ENCODE results near the gene SPOCD1.

SPOCD1 gene

DNA sequence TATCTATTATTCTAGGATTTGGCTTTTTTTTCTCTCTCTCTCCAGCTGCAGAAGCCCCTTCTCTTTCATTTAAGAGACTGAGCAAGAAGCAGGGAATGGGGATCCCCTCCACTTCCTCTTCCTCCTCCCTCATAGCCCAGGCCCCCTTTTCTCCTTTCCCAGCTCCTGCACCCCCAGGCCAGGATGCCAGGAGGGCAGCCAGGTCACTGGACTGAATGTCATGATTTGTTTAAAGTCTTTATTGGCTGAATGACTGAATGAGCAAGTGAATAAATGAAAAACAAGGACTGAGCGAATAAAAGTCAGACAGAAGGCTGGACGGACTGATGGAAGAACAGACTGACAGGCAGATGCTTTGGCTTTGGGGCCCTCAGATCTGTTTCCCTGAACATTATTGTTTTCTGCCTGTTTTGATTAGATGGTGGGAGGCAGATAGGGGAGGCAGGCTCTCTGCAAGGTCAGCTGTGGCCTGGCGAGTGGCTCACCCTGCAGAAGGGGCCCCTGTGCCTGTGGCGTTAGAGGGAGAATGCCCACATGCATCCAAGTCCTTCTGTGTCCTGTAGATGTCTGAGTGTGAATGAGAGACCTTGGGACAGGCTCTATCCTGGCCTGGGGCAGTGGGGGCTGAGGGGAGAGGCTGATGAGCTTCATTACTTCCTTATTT, 31.3 kb downstream of the SPOCD1 start:
- DNase-seq (ENCODE audit: low read depth): no peak
- H3K4me3 ChIP-seq (ENCODE audit: low read depth, low read length): no peak overlapping the region
- no peak for TF ChIP-seq POLR2A (IDR thresholded peaks at IDR 0.05; ENCODE audit: extremely low read depth, insufficient read length)
- TF ChIP-seq, protein P1, sequence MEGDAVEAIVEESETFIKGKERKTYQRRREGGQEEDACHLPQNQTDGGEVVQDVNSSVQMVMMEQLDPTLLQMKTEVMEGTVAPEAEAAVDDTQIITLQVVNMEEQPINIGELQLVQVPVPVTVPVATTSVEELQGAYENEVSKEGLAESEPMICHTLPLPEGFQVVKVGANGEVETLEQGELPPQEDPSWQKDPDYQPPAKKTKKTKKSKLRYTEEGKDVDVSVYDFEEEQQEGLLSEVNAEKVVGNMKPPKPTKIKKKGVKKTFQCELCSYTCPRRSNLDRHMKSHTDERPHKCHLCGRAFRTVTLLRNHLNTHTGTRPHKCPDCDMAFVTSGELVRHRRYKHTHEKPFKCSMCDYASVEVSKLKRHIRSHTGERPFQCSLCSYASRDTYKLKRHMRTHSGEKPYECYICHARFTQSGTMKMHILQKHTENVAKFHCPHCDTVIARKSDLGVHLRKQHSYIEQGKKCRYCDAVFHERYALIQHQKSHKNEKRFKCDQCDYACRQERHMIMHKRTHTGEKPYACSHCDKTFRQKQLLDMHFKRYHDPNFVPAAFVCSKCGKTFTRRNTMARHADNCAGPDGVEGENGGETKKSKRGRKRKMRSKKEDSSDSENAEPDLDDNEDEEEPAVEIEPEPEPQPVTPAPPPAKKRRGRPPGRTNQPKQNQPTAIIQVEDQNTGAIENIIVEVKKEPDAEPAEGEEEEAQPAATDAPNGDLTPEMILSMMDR (IDR thresholded peaks at IDR 0.05; ENCODE audit: low read depth, low read length): no peak
- no peak for TF ChIP-seq MYC (IDR thresholded peaks at IDR 0.05; ENCODE audit: low read depth, low read length)

DNA sequence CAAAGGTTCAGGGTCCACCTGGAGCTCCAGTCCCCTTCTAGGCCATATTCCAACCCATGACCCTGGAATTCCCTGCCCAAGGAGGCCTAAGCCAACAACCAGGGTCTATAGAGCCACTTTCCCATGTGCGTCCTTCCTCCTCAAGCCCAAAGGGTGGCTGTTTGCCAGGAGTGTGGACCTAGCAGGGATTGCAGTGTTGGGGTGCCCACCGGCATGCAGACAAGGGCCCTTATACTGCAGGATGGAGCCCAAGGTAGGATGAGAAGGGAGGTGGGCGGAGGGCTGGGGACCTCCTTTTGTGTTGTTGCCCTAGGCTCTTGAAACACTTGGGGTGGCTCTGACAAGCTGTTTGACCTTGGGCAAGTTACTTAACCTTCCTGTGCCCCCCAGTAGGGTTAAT, 32.0 kb downstream of the SPOCD1 start:
- TF ChIP-seq MYC (IDR thresholded peaks at IDR 0.05; ENCODE audit: low read depth, low read length) (no peak), POLR2A (IDR thresholded peaks at IDR 0.05; ENCODE audit: extremely low read depth, insufficient read length) (no peak)
- TF ChIP-seq, protein P1 (IDR thresholded peaks at IDR 0.05; ENCODE audit: low read depth, low read length): no peak
- TF ChIP-seq, protein P2, sequence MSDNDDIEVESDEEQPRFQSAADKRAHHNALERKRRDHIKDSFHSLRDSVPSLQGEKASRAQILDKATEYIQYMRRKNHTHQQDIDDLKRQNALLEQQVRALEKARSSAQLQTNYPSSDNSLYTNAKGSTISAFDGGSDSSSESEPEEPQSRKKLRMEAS (IDR thresholded peaks at IDR 0.05; ENCODE audit: low read depth, low read length): no peak

DNA sequence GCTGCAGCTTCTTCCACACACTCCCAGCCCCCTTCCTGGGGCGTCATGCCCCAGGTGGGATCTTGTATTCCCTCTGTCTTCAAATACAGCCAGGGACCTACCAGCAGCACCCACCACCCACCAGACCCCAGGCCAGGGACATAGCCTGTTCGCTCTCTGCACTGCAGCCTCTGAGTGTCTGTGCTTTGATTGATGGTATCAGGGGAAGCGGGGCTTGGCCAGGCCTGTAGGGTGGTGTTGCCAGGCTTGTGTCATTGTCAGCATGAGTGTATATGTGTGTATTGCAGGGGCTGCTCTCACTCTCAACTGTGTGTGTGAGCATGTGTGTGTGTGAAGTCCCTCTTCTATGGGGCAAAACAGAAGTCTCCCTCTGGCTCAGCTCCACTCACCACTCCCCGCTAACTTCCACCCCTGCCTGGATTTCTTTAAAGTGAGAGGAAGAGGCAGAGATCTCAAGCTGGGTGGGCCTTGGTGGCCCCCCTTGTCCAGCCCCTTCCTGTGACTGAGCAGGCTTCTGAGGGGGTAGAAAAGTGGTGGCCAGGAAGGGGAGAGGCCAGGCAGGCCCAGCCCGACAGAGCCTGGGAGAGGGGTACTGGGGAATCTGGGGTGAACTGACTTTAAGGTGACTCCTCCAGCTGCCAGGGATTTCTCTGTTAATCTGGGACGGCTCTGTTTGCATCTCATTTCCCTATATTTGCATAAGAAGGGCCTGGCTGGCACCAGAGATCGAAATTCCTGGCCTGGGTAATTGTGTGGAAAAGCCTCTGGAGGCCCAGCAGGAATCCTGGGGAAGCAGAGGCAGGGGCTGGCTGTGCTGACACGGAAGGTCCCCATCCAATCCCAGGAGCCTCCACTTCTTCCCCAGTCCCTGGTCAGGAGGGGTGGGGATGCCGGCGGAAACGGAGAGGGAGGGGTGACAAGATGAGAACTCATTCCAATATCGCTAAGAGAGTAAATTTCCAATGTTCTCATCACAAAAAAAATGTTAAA, 33.1 kb downstream of the SPOCD1 start:
- H3K4me3 ChIP-seq (ENCODE audit: low read depth, low read length): no peak overlapping the region
- TF ChIP-seq, protein P1 (IDR thresholded peaks at IDR 0.05; ENCODE audit: low read depth, low read length): no peak
- TF ChIP-seq, protein P2 (IDR thresholded peaks at IDR 0.05; ENCODE audit: low read depth, low read length): no peak
- TF ChIP-seq MYC (IDR thresholded peaks at IDR 0.05; ENCODE audit: low read depth, low read length): no peak
- TF ChIP-seq POLR2A (IDR thresholded peaks at IDR 0.05; ENCODE audit: extremely low read depth, insufficient read length): no peak
- DNase-seq (ENCODE audit: low read depth): no peak

More for the DNA sequence above, 32.0 kb downstream of the SPOCD1 start:
- H3K4me3 ChIP-seq (ENCODE audit: low read depth, low read length): no peak overlapping the region
- no peak for DNase-seq (ENCODE audit: low read depth)

DNA sequence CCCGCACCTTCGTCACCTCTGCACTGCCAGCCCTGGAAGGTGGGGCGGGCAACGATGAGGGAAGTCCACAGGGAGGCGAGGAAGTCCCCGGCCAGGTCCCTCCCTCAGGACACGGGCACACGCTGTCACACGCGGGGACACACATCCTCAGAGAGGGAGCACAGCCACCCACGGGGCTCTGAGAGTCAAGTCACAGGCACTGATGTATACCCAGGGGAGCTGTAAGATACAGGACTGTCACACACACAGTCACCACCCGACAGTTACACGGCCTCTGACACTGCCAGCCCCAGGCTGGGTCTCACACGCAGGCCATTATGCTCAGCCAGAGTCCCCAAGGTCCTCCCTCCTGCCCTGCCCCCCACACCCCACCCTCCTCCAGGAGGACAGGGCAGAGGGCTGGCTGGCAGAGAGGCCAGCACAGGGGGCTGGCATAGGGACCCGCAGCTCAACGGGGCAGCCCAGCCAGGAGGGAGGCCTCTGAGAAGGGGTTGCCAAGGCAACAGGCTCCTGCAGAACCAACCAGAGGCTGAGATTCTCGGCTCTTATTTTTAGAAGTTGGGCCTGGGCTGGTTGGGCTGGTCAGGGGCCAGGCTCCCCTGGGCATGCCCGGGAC, 34.0 kb downstream of the SPOCD1 start:
- H3K4me3 ChIP-seq (ENCODE audit: low read depth, low read length): no peak overlapping the region
- no peak for TF ChIP-seq POLR2A (IDR thresholded peaks at IDR 0.05; ENCODE audit: extremely low read depth, insufficient read length)
- TF ChIP-seq, protein P2 (IDR thresholded peaks at IDR 0.05; ENCODE audit: low read depth, low read length): no peak
- TF ChIP-seq MYC (IDR thresholded peaks at IDR 0.05; ENCODE audit: low read depth, low read length): no peak
- TF ChIP-seq, protein P1 (IDR thresholded peaks at IDR 0.05; ENCODE audit: low read depth, low read length): no peak

DNA sequence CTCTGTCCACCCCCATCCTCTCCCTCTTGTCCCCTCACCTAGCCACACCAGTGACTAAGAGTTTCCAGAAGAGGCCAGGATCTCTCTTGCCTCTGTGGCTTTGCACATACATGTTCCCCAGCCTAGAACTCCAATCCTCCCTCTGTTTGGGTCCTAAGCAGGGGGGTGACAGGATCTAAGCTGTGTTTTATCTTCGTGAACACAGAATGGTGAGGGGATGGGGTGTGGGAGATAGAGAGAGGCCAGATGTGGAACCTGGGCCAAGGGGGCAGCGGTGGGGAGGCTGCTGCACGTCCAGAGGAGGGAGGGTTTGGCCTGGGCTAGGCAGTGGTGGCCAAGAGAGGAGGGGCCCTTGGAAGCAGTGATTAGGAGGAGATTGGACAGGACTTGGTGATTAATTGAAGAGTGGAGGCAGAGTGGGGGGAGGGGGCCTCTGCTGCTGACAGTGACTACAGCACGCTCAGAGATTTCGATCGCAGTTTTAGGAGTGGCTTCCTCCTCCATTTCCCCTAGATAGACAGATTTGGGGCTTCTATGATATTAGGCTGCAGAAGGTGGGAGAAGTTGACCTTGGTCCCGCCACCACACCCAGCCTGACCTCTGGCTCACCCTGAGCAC, 34.6 kb downstream of the SPOCD1 start:
- TF ChIP-seq MYC (IDR thresholded peaks at IDR 0.05; ENCODE audit: low read depth, low read length) (no peak), POLR2A (IDR thresholded peaks at IDR 0.05; ENCODE audit: extremely low read depth, insufficient read length) (no peak)
- TF ChIP-seq, protein P2 (IDR thresholded peaks at IDR 0.05; ENCODE audit: low read depth, low read length): no peak
- TF ChIP-seq, protein P1 (IDR thresholded peaks at IDR 0.05; ENCODE audit: low read depth, low read length): no peak
- no peak for DNase-seq (ENCODE audit: low read depth)
- no peak overlapping the region for H3K4me3 ChIP-seq (ENCODE audit: low read depth, low read length)

More for the DNA sequence above, 34.0 kb downstream of the SPOCD1 start:
- no peak for DNase-seq (ENCODE audit: low read depth)
